Ectodermal cell (in vitro differentiated cells): ENCODE data around the gene ITGB2.

Source experiments
- H3K27ac ChIP-seq: 2 replicates; pipeline ENCODE4 v1.7.0; 2013; ENCODE audit warnings: mild to moderate bottlenecking, low read depth, low read length; ENCODE audit not compliant: insufficient read depth, poor library complexity, severe bottlenecking
- H3K27me3 ChIP-seq: 2 replicates; pipeline ENCODE4 v1.7.0; 2013; ENCODE audit warnings: mild to moderate bottlenecking, low read length; ENCODE audit not compliant: insufficient read depth, control insufficient read depth, poor library complexity, severe bottlenecking
- H3K36me3 ChIP-seq: one replicate; pipeline ENCODE4 v1.7.0; 2013; ENCODE audit warnings: low read length; ENCODE audit not compliant: control insufficient read depth, insufficient read depth
- H3K4me1 ChIP-seq: one replicate; pipeline ENCODE4 v1.7.0; 2013; ENCODE audit warnings: low read length; ENCODE audit not compliant: control insufficient read depth, insufficient read depth
- H3K4me3 ChIP-seq: 2 replicates; pipeline ENCODE4 v1.7.0; 2013; ENCODE audit warnings: low read depth, low read length, control low read depth; ENCODE audit not compliant: insufficient read depth
- H3K9me3 ChIP-seq: 2 replicates; pipeline ENCODE4 v1.7.0; 2013; ENCODE audit warnings: mild to moderate bottlenecking, low read length, moderate library complexity; ENCODE audit not compliant: control insufficient read depth
- WGBS, 2 experiments: methylation state at CpG; one replicate each; pipeline ENCODE4 v1.1.7; 2013; ENCODE audit warnings: missing lambda C conversion rate in 2 of 2; 5-methylcytosine and 5-hydroxymethylcytosine counted together

Gene ITGB2

DNA sequence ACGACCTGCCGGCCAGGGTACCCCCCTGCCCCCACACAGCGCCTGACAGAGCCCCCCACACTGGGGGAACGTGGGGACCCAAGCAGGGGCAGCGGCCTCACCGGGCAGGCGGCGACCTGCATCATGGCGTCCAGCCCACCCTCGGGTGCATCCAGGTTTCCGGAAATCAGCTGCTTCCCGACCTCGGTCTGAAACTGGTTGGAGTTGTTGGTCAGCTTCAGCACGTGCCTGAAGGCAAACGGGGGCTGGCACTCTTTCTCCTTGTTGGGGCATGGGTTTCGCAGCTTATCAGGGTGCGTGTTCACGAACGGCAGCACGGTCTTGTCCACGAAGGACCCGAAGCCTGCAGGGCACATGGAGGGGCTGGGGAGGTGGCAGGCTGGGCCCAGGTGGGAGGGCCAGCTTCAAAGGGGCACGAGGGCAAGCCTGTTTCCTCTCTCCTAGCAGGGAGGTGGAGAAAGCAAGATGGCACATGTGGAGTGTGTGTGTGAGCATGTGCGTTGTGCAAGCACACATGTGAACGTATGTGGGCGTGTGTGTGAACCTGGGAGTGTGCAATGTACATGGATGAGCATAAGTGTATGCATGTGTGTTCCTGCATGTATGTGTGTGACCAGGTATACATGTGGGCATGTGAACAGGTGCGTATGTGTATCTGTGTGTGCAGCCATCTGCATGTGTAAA, 19.2 kb downstream of the ITGB2 start:
- Histone ChIP-seq H3K4me1 (peaks cover 11% of the 10 kb centered on the region), H3K27me3 (no peaks in the 10 kb centered on the region), H3K27ac (no peak overlapping the region), H3K9me3 (no peaks in the 10 kb centered on the region), H3K4me3 (no peak overlapping the region), H3K36me3 (no peaks in the 10 kb centered on the region)
- WGBS, 2 experiments = 92 to 94% methylated on average over 27 of the region's 27 CpGs

DNA sequence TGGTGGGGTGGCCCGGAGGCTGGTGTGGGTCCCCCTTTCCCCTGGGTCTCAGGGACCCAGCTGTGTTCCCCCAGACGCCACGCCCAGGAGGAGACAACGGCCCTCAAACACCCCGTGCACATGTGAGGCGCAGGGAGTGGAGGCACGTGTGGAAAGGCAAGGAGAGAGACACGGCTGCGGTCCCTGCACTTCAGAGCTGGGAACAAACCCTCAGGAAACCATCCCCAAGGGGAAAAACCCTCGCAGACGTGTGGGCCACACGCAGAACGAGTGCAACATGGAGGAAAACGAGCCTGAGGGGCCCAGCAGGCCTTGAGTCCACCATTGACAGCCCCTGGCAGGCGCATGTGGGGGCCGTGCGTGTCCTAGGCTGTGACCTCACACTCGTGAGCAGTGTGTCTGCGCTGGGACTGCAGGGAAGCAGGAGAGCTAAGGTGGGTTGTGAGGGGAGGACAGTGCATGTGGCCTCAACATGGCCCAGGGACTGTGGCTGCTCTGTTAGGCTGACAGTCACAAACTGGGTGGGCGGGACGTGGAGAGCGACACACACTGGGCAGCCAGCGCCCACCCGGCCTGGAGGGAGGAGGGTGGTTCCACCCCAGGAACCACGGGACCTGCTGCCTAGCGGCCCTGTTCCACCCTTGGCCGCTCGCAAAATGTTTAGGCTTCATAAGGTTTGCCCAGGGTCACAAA, 20.0 kb downstream of the ITGB2 start:
- WGBS, 2 experiments = 90% methylated on average over 28 of the region's 28 CpGs
- H3K4me3 ChIP-seq = no peak overlapping the region

DNA sequence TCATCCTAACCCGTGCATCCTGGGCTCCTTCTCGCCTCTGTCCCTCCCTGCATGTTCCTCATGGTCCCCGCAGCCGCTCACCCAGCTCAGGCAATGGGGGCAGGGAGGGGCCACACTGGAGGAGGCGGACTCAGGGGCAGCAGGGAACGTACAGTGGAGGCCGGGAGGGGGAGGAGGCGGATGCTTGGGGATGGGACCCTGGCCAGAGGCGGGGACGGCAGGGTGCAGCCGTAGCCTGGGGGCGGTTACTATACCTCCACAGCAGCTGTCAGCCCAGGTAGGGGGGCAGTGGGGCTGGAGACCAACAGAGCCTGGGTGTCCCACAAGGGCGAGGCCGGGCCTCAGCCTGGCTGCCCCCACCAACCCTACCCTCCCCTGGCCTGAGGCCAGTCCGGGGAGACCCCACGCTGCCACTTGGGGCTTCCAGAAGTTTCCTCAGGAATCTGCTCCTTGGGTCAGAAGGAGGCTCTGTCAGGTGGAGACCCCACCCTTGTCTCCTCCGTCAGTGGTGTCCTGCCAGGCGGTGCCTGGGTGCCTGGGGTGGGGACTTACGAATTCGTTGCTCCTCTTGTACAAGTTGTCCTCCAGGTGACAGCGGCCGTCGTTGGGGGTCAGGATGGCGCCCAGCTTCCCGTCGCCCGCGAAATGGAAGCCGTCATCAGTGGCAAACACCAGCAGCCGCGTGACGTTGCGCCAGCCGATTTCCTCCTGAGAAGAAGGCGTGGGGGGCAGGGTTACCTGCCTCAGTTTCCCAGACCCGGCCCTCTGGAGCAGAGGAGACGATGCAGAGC, 20.7 kb downstream of the ITGB2 start:
- WGBS, 2 experiments = 89 to 91% methylated on average over 37 of the region's 37 CpGs
- no peak overlapping the region for H3K27ac ChIP-seq
- no peak overlapping the region for H3K4me3 ChIP-seq
- peaks cover 11% of the 10 kb centered on the region for H3K4me1 ChIP-seq
- H3K27me3 ChIP-seq = no peaks in the 10 kb centered on the region
- H3K9me3 ChIP-seq = no peaks in the 10 kb centered on the region
- H3K36me3 ChIP-seq = no peaks in the 10 kb centered on the region

More for the DNA sequence above, 20.0 kb downstream of the ITGB2 start:
- H3K9me3 ChIP-seq = no peaks in the 10 kb centered on the region
- peaks cover 11% of the 10 kb centered on the region for H3K4me1 ChIP-seq
- no peaks in the 10 kb centered on the region for H3K36me3 ChIP-seq
- H3K27me3 ChIP-seq = no peaks in the 10 kb centered on the region
- H3K27ac ChIP-seq = no peak overlapping the region

DNA sequence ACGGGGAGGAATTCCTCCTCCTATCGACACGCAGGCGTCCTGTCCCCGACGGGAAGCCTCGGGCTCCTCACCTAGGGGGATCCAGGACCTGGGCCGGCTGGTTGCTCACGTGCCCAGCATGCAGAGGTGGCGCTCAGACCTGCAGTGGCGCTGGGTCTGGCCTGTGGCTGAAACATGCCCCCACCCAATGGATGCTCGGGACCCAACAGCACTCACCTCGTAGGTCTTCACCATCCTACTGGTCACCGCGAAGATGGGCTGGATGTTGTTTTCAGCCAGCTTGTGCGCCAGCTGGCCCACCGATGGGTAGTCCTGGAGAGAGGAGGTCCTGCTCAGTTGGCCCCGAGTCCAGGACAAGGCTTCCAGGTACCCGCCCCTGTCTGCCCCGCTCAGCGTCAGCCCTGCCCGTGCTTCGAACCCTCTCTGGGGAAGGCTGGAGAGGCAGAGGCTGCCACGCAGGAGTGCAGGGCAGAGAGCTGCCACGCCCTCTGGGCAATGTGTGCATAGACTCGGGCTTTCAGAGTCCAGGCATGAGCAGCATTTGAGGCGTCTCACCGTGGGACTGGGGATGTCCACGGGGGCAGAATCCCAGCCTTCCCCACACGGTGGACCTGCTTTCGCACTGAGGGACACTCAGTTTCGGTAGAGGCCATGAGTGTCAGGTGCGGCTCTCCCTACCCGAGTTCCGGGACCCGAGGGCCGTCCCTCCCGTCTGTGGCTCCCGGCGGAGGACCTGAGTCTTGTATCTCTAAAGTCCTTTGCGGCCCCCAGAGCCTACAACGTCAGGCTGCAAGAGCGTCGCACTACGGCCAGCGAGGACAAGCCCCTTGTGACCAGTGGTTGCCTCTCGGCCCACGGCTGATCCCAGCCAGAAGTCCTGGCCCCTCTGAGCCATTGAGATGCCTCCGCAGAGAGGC, 21.6 kb downstream of the ITGB2 start:
- Histone ChIP-seq H3K27ac (no peak overlapping the region), H3K4me3 (no peak overlapping the region), H3K9me3 (no peaks in the 10 kb centered on the region), H3K36me3 (no peaks in the 10 kb centered on the region), H3K27me3 (no peaks in the 10 kb centered on the region), H3K4me1 (peaks cover 11% of the 10 kb centered on the region)
- 91% methylated on average over 49 of the region's 49 CpGs for WGBS, 2 experiments

DNA sequence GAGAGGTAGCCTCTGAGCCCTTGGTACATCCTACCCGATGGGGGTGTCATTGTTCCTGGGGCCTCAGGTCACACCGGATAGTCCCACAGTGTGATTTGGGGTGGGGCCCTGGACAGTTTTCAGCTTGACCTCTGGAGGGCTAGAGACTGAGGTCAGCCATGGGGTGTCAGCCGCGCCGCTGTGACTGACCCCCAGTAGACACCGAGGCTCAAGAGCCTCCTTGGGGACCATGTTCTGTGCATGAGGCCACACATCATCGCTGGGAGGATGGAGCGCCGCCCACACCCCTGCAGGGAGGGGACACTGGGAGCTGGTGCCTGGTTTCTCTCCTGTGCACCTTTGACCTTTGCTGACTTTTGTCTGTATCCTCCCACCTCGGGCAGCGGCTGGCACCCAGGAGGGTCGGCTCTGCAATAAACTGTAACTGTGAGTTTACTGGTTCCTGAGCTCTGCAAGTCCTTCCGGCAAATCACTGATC, 22.6 kb downstream of the ITGB2 start:
- no peaks in the 10 kb centered on the region for H3K9me3 ChIP-seq
- H3K36me3 ChIP-seq = no peaks in the 10 kb centered on the region
- peaks cover 11% of the 10 kb centered on the region for H3K4me1 ChIP-seq
- no peak overlapping the region for H3K27ac ChIP-seq
- 82 to 83% methylated on average over 13 of the region's 13 CpGs for WGBS, 2 experiments
- no peak overlapping the region for H3K4me3 ChIP-seq
- no peaks in the 10 kb centered on the region for H3K27me3 ChIP-seq

DNA sequence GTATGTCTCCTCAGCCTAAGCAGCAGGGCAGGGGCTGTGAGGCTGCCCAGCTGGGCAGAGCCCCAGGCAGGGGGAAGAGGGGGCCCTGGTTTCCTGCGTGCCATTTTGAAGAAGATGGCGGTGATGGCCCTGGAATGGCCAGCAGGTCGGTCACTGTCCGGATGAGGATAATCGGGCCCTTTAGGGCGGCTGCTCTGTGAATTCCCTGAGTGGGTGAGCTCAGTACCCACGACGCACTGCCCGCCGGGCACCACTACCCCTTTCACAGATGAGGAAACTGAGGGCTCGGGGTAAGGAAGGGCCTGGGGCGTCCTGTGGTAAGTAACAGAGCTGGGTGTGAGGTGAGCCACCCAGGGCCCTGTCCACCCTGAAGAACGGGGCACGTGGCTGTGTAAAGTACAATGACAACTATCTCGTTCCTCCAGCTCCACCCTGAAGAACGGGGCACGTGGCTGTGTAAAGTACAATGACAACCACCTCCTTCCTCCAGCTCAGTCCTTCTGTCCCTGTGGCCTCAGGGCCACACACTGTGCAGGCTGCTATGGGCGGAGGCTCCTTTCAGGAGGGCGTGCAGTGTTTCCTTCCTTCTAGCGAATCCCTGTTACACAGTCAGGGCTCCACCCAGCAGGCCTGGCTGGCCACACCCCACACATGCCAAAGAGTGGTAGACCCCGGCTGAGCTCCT, 23.2 kb downstream of the ITGB2 start:
- no peaks in the 10 kb centered on the region for H3K9me3 ChIP-seq
- no peak overlapping the region for H3K4me3 ChIP-seq
- H3K4me1 ChIP-seq = peaks cover 11% of the 10 kb centered on the region
- H3K36me3 ChIP-seq = no peaks in the 10 kb centered on the region
- no peak overlapping the region for H3K27ac ChIP-seq
- 77 to 83% methylated on average over 21 of the region's 21 CpGs for WGBS, 2 experiments
- no peaks in the 10 kb centered on the region for H3K27me3 ChIP-seq

DNA sequence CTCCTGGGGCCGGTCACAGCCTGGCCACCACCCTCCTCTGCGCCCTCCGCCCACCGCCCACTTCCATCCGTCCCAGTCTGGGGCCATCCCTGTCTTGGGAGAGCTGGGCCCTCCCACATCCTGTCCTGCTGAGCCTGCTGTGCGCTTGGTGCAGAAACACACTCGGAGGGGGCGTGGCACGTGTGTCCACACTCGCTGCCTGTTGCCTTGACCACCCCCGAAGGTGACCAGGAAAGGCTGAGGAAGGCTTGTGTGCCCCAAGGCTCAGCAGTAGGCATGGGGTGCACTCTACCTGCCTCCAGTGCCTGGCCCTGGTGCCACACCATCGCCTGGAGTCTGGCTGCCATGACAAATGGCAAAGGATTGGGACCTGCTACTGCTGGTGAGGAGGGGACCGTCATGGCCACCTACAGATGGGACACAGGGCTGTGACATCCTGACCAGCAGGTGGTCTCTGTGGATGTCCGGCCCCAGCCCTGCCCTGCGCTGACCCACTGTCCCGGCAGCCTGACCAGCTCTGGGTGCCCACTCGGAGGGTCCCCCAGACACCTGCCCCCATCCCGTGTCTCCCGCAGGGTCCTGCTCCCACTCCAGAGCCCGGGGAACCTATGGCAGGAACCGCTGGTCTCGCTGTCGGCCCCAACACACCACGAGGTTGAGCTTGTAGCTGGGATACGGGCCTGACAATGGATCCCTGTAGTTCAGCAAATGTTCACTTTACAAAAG, 24.0 kb downstream of the ITGB2 start:
- Histone ChIP-seq H3K4me3 (no peak overlapping the region), H3K27me3 (no peaks in the 10 kb centered on the region), H3K4me1 (peaks cover 11% of the 10 kb centered on the region), H3K36me3 (no peaks in the 10 kb centered on the region), H3K9me3 (no peaks in the 10 kb centered on the region), H3K27ac (no peak overlapping the region)
- 90 to 92% methylated on average over 25 of the region's 25 CpGs for WGBS, 2 experiments

DNA sequence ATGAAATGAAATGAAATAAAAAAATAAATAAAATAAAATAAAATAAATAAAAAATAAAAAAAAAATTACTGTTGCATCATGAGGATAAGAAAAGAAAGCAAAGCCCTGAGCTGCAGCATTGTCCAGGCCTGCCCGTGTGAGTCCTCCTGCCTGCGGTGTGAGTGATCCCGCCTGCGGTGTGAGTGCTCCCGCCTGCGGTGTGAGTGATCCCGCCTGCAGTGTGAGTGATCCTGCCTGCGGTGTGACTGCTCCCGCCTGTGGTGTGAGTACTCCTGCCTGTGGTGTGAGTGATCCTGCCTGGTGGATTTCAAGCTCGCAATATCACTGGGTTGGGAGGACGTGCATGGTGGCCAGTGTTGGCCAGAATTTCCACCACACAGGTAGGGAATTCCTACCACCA, 24.8 kb downstream of the ITGB2 start:
- Histone ChIP-seq H3K9me3 (no peaks in the 10 kb centered on the region), H3K4me3 (no peak overlapping the region), H3K4me1 (peaks cover 11% of the 10 kb centered on the region), H3K27ac (no peak overlapping the region), H3K36me3 (no peaks in the 10 kb centered on the region), H3K27me3 (no peaks in the 10 kb centered on the region)
- 94 to 95% methylated on average over 11 of the region's 11 CpGs for WGBS, 2 experiments
